ENCODE data around the gene DOK1.
"Not testable (repeated sequence)": the region's sequence is repeated elsewhere in the genome, so short reads cannot be mapped to it uniquely, and the experiment has no call there.

Gene DOK1

GRCh38 chr2:74548285-74548899 is 6.1 kb upstream of the DOK1 start:
- no peak for DNase-seq (ENCODE audit: low read depth in 2 of 2)

GRCh38 chr2:74548900-74549826 is 5.4 kb upstream of the DOK1 start:
- no peak for DNase-seq (ENCODE audit: low read depth in 2 of 2)

- DNase-seq (ENCODE audit: low read depth in 2 of 2), result no peak
Observed at GRCh38 chr2:74550231-74550630, 4.3 kb upstream of the DOK1 start.

- DNase-seq (ENCODE audit: low read depth in 2 of 2), result no peak
Observed at GRCh38 chr2:74551530-74551929, 3.0 kb upstream of the DOK1 start.

- no peak for DNase-seq (ENCODE audit: low read depth in 2 of 2)
Observed at GRCh38 chr2:74551942-74552913, 2.3 kb upstream of the DOK1 start.

- DNase-seq (ENCODE audit: low read depth in 2 of 2), result no peak
Observed at GRCh38 chr2:74552914-74553811, 1.4 kb upstream of the DOK1 start.

- DNase-seq (ENCODE audit: low read depth in 2 of 2), result peak in 1 of 2 donors; percentile 37
Observed at GRCh38 chr2:74554820-74555531, 456 bp downstream of the DOK1 start.

GRCh38 chr2:74555610-74556103 is 1.1 kb downstream of the DOK1 start:
- no peak for DNase-seq (ENCODE audit: low read depth in 2 of 2)

GRCh38 chr2:74556159-74556558 is 1.6 kb downstream of the DOK1 start:
- no peak for DNase-seq (ENCODE audit: low read depth in 2 of 2)

- DNase-seq (ENCODE audit: low read depth in 2 of 2), result no peak
Observed at GRCh38 chr2:74556831-74557370, 2.4 kb downstream of the DOK1 start.

- DNase-seq (ENCODE audit: low read depth in 2 of 2), result no peak
Observed at GRCh38 chr2:74558284-74559230, 4.0 kb downstream of the DOK1 start.

- DNase-seq (ENCODE audit: low read depth in 2 of 2), result no peak
Observed at GRCh38 chr2:74559912-74560311, 5.4 kb downstream of the DOK1 start.

- DNase-seq (ENCODE audit: low read depth in 2 of 2), result no peak
Observed at GRCh38 chr2:74560591-74560990, 6.1 kb downstream of the DOK1 start.

- not testable (repeated sequence) for DNase-seq (ENCODE audit: low read depth in 2 of 2)
Observed at GRCh38 chr2:74561022-74561421, 6.5 kb downstream of the DOK1 start.

- no peak for DNase-seq (ENCODE audit: low read depth in 2 of 2)
Observed at GRCh38 chr2:74562126-74562775, 7.7 kb downstream of the DOK1 start.

GRCh38 chr2:74564222-74564621 is 9.7 kb downstream of the DOK1 start:
- DNase-seq (ENCODE audit: low read depth in 2 of 2), result no peak

- DNase-seq (ENCODE audit: low read depth in 2 of 2), result no peak
Observed at GRCh38 chr2:74566076-74566753, 11.7 kb downstream of the DOK1 start.

- DNase-seq (ENCODE audit: low read depth in 2 of 2), result no peak
Observed at GRCh38 chr2:74566754-74567085, 12.2 kb downstream of the DOK1 start.

Data from stimulated activated CD4-positive, alpha-beta T cell treated with anti-CD3 and anti-CD28 coated beads, Interleukin-1b, Interleukin-23, amount 100 ng/mL, for 4 hours (primary cell).